RWPE2 (cell line): ENCODE measurements around the gene TSPAN17.
A peak's percentile ranks its signal among the peaks of the same experiment; 100 is the strongest.

ENCODE experiments used
- ATAC-seq: fragments of 200-7000 bp; cut with Tn5 transposase; 3 replicates; pipeline ENCODE4 v1.9.1; 2021; ENCODE audit warnings: low read depth
- DNase-seq: peaks from one replicate; pipeline ENCODE4 v3.0.0-alpha.2; 2020; ENCODE audit warnings: low spot score
- H3K27ac ChIP-seq: fragments of 450-650 bp; 2 replicates; pipeline ENCODE4 v1.5.1; 2017; ENCODE audit warnings: mild to moderate bottlenecking; ENCODE audit not compliant: poor library complexity, severe bottlenecking
- H3K27me3 ChIP-seq: fragments of 250-450 bp; sonication (Bioruptor Pico); 2 replicates; pipeline ENCODE4 v1.5.1; 2021; ENCODE audit warnings: mild to moderate bottlenecking, moderate library complexity; ENCODE audit not compliant: insufficient read depth, poor library complexity, severe bottlenecking
- H3K36me3 ChIP-seq: fragments of 250-450 bp; sonication (Bioruptor Pico); 2 replicates; pipeline ENCODE4 v1.5.1; 2020; ENCODE audit warnings: low read depth, mild to moderate bottlenecking, moderate library complexity
- H3K4me1 ChIP-seq: fragments of 250-450 bp; sonication (Bioruptor Pico); 2 replicates; pipeline ENCODE4 v1.5.1; 2021; ENCODE audit warnings: mild to moderate bottlenecking, moderate library complexity; ENCODE audit not compliant: insufficient read depth, poor library complexity, severe bottlenecking
- H3K4me3 ChIP-seq: fragments of 250-450 bp; sonication (Bioruptor Pico); 2 replicates; pipeline ENCODE4 v1.5.1; 2021; ENCODE audit warnings: mild to moderate bottlenecking, moderate library complexity; ENCODE audit not compliant: severe bottlenecking
- H3K9me3 ChIP-seq: fragments of 250-450 bp; sonication (Bioruptor Pico); 2 replicates; pipeline ENCODE4 v1.5.1; 2021; ENCODE audit warnings: mild to moderate bottlenecking, moderate library complexity; ENCODE audit not compliant: severe bottlenecking
- TF ChIP-seq, protein P1 (sequence below): fragments of 450-650 bp; IDR thresholded peaks from one replicate; pipeline ENCODE4 v1.5.1; 2017; ENCODE audit warnings: mild to moderate bottlenecking, moderate library complexity; ENCODE audit not compliant: poor library complexity, severe bottlenecking

TSPAN17 gene

DNA sequence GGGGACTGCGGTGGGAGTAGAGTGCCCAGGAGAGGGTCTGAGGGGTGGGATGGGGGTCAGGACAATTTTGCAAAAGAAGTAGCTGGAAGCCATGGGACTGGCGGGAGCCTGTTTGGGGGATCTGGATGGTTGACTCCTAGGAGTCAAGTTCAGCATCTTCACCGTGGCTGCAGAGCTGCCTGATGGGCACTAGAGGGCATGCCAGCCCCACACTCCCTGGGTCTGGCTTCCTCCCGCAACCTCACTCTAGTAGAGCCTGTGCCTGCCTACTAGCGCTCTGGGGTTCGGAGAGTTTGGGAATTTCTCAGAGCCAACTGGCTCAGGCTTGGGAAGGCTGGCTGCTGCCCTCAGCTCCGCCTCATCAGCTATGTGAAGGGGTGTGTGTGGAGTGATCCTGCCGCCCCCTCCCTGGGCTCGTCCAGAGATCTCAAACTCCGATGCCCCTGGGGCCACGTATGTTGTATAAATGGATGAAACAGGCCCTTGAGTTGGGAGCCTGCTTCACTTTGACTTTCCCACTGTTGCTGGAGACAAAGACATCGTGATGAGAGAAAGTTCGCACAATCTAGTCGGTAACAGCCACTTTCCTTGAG, 10.8 kb downstream of the TSPAN17 start:
- no peaks in the 10 kb centered on the region for H3K9me3 ChIP-seq
- H3K27ac ChIP-seq: no peak overlapping the region
- DNase-seq: no peak
- H3K4me1 ChIP-seq: no peaks in the 10 kb centered on the region
- H3K27me3 ChIP-seq: no peaks in the 10 kb centered on the region
- TF ChIP-seq, protein P1, sequence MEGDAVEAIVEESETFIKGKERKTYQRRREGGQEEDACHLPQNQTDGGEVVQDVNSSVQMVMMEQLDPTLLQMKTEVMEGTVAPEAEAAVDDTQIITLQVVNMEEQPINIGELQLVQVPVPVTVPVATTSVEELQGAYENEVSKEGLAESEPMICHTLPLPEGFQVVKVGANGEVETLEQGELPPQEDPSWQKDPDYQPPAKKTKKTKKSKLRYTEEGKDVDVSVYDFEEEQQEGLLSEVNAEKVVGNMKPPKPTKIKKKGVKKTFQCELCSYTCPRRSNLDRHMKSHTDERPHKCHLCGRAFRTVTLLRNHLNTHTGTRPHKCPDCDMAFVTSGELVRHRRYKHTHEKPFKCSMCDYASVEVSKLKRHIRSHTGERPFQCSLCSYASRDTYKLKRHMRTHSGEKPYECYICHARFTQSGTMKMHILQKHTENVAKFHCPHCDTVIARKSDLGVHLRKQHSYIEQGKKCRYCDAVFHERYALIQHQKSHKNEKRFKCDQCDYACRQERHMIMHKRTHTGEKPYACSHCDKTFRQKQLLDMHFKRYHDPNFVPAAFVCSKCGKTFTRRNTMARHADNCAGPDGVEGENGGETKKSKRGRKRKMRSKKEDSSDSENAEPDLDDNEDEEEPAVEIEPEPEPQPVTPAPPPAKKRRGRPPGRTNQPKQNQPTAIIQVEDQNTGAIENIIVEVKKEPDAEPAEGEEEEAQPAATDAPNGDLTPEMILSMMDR: peak; percentile 96
- H3K4me3 ChIP-seq: no peak overlapping the region
- H3K36me3 ChIP-seq: peaks cover 7% of the 10 kb centered on the region; the same call in 1 of the 2 replicates
- ATAC-seq: peak; percentile 75

DNA sequence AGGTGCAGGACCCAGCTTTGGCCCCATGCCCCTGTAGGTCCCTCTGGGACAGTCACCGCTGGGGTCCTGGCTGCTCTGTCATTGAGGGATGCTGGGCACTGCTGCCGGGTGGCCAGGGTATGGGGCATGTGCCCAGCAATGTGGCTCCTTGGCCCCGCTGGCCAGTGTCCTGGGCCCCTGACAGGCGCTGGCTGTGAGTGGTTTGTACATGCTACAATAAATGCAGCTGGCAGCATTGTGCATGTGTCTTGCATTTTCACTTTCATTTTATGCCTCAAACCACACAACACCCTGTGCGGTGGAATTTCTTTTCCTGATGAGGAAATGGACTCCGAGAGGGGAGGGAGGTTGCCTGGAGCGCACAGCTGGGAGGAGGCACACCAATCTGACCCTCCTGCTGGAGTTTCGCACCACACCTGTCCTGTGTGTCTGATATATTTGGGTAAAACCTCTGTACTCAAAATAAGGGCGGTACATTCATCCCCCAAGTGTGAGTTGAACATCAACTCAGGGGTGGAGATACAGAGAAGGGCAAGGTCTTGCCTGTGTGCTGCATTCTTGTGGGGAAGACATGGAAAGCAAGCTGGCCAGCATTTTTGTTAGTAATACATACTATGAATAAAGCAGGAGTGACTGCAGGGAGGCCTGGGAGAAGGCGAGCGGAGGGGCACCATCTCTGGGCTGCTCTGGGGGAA, 11.7 kb downstream of the TSPAN17 start:
- Histone ChIP-seq H3K27me3 (peaks cover 2% of the 10 kb centered on the region), H3K9me3 (no peaks in the 10 kb centered on the region), H3K36me3 (peaks cover 3% of the 10 kb centered on the region; the same call in 1 of the 2 replicates), H3K4me1 (no peaks in the 10 kb centered on the region), H3K4me3 (no peak overlapping the region), H3K27ac (no peak overlapping the region)
- DNase-seq: no peak
- TF ChIP-seq, protein P1: no peak
- no peak for ATAC-seq

DNA sequence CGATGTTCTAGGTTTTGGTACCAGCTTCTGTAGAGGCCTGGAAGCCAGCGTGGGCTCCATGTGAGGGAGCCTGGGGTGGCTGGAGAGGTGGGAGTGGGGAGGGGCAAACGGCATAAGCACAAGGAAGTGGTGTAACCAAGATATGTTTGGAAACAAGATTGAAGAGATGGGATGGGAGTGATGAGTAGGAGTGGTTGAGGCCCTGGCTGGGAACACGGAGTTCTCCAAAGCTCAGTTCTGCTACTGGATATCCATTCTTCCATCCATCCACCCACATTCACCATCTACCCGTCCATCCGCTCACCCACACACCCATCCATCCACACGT, 12.2 kb downstream of the TSPAN17 start:
- H3K9me3 ChIP-seq: no peaks in the 10 kb centered on the region
- H3K27ac ChIP-seq: no peak overlapping the region
- peaks cover 3% of the 10 kb centered on the region; the same call in 1 of the 2 replicates for H3K36me3 ChIP-seq
- H3K27me3 ChIP-seq: peaks cover 5% of the 10 kb centered on the region
- no peak overlapping the region for H3K4me3 ChIP-seq
- TF ChIP-seq, protein P1: no peak
- DNase-seq (no peak), ATAC-seq (no peak)
- no peaks in the 10 kb centered on the region for H3K4me1 ChIP-seq

DNA sequence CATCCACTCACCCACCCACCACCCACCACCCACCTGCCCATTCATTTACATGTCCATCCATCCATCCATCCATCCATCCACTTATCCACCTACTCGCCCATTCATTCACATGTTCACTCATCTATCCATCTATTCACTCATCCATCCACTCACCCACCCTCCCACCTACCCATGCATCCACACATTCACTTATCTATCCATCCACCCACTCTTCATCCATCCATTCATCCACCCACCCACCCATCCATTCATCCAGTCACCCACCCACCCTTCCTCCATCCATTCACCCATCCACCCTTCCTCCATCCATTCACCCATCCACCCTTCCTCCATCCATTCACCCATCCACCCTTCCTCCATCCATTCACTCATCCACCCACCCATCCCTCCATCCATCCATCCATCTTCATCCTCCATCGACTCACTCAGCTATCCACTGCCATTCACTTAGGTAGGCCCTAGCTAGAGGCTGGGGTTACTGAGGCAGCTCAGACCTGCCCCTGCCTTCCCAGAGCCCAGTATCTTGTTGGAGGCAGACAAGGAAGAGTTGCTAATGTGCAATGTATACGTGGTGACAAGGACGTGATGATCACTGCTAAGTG, 12.7 kb downstream of the TSPAN17 start:
- H3K4me1 ChIP-seq: no peaks in the 10 kb centered on the region
- DNase-seq: no peak
- no peak for ATAC-seq

More for the DNA sequence above, 12.7 kb downstream of the TSPAN17 start:
- H3K27me3 ChIP-seq: peaks cover 5% of the 10 kb centered on the region
- TF ChIP-seq, protein P1: no peak
- no peak overlapping the region for H3K4me3 ChIP-seq
- H3K9me3 ChIP-seq: no peaks in the 10 kb centered on the region
- H3K36me3 ChIP-seq: peaks cover 3% of the 10 kb centered on the region; the same call in 1 of the 2 replicates
- no peak overlapping the region for H3K27ac ChIP-seq
